GM13976 (cell line): ENCODE measurements around the gene KLC3.

Source experiments
- DNase-seq: peaks from one replicate; pipeline ENCODE4 v3.0.0; 2012; ENCODE audit warnings: low spot score
- in situ Hi-C: fragments of 300-500 bp; cut with MboI; formaldehyde crosslinking; loops from one replicate; pipeline ENCODE4 v1.12.0; 2022; ENCODE audit warnings: low sequenced_read_pairs, mixed read lengths, inconsistent platforms; ENCODE audit not compliant: unreplicated experiment
- TF ChIP-seq, protein P1 (sequence below): IDR thresholded peaks from 2 replicates; pipeline ENCODE4 v1.5.1; 2012; ENCODE audit warnings: borderline replicate concordance, mild to moderate bottlenecking; ENCODE audit not compliant: insufficient read depth; ENCODE audit errors: extremely low read depth, missing control alignments, control extremely low read depth

Gene KLC3

DNA sequence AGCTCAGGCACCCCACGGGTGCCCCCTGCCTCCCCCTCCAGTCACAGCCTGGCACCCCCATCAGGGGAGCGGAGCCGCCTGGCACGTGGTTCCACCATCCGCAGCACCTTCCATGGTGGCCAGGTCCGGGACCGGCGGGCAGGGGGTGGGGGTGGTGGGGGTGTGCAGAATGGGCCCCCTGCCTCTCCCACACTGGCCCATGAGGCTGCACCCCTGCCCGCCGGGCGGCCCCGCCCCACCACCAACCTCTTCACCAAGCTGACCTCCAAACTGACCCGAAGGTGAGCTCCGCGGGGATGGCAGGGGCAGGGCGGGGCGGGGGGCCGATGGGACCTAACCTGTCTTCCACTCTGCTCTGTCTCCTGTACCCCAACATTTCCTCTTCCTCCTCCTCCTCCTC, 42.9 kb upstream of the KLC3 start:
- no peak for DNase-seq
- TF ChIP-seq, protein P1, sequence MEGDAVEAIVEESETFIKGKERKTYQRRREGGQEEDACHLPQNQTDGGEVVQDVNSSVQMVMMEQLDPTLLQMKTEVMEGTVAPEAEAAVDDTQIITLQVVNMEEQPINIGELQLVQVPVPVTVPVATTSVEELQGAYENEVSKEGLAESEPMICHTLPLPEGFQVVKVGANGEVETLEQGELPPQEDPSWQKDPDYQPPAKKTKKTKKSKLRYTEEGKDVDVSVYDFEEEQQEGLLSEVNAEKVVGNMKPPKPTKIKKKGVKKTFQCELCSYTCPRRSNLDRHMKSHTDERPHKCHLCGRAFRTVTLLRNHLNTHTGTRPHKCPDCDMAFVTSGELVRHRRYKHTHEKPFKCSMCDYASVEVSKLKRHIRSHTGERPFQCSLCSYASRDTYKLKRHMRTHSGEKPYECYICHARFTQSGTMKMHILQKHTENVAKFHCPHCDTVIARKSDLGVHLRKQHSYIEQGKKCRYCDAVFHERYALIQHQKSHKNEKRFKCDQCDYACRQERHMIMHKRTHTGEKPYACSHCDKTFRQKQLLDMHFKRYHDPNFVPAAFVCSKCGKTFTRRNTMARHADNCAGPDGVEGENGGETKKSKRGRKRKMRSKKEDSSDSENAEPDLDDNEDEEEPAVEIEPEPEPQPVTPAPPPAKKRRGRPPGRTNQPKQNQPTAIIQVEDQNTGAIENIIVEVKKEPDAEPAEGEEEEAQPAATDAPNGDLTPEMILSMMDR = no peak
- in situ Hi-C loops = no loop called here

DNA sequence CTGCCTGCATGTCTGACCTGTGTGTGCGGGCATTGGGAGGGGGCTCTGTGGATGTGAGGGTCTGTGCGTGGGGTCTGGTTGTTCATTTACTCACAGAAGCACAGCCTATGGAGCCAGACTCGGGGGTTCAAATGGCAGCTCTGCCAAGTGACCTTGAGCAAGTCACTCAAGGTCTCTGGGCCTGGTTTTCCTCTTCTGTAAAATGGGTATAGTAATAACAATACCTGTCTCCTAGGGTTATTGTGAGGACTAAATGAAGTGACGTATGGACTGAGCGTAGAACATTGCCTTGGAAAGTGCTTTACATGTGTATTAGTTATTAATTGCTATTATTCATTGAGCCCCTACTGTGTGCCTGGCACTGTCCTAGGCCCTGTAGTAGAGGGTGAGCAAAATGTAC, 42.3 kb upstream of the KLC3 start:
- no peak for DNase-seq
- in situ Hi-C loops = no loop called here
- TF ChIP-seq, protein P1 = no peak

DNA sequence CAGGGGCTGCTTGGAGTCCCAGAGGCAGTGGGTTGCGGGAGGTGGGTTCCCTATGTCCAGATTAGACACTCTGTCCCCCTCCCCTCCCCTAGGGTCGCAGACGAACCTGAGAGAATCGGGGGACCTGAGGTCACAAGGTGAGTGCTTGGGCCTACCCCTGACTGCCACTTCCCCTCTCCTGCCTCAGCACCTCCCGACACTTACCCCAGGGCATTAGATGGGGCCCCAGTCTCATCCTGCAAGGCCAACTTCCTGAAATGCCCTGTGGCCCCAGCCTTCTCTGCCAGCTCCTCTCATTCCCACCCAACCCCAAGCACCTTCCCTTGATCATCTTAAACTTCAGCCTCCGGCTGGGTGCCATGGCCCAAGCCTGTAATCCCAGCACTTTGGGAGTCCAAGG, 40.8 kb upstream of the KLC3 start:
- no peak for DNase-seq
- in situ Hi-C loops = no loop called here
- TF ChIP-seq, protein P1 = no peak

DNA sequence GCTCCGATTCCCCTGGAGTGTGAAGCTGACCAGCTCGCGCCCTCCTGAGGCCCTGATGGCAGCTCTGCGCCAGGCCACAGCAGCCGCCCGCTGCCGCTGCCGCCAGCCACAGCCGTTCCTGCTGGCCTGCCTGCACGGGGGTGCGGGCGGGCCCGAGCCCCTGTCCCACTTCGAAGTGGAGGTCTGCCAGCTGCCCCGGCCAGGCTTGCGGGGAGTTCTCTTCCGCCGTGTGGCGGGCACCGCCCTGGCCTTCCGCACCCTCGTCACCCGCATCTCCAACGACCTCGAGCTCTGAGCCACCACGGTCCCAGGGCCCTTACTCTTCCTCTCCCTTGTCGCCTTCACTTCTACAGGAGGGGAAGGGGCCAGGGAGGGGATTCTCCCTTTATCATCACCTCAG, 38.1 kb upstream of the KLC3 start:
- in situ Hi-C loops = no loop called here
- no peak for DNase-seq

DNA sequence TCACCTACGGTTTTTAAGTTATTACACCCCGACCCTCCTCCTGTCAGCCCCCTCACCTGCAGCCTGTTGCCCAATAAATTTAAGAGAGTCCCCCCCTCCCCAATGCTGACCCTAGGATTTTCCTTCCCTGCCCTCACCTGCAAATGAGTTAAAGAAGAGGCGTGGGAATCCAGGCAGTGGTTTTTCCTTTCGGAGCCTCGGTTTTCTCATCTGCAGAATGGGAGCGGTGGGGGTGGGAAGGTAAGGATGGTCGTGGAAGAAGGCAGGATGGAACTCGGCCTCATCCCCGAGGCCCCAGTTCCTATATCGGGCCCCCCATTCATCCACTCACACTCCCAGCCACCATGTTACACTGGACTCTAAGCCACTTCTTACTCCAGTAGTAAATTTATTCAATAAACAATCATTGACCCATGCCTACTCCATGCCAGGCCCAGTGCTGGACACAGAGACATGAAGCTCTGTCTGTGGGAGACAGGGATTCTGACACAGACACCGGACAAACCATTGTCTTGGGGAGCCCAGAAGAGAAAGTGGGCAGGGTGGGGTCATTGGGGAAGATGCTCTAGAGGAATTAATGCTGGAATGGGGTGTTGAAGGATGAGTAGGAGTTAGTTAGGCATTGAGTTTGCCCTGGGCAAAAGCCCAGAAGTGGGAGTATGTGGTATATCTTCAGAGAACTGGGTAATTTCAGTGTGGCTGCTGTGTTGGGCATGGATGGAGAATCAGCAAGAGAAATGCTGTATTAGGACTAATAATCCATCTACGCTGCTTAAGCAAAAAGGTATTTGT, 37.1 kb upstream of the KLC3 start:
- no peak for DNase-seq
- in situ Hi-C loops = no loop called here
- TF ChIP-seq, protein P1 = no peak

More for the DNA sequence above, 38.1 kb upstream of the KLC3 start:
- TF ChIP-seq, protein P1 = no peak

DNA sequence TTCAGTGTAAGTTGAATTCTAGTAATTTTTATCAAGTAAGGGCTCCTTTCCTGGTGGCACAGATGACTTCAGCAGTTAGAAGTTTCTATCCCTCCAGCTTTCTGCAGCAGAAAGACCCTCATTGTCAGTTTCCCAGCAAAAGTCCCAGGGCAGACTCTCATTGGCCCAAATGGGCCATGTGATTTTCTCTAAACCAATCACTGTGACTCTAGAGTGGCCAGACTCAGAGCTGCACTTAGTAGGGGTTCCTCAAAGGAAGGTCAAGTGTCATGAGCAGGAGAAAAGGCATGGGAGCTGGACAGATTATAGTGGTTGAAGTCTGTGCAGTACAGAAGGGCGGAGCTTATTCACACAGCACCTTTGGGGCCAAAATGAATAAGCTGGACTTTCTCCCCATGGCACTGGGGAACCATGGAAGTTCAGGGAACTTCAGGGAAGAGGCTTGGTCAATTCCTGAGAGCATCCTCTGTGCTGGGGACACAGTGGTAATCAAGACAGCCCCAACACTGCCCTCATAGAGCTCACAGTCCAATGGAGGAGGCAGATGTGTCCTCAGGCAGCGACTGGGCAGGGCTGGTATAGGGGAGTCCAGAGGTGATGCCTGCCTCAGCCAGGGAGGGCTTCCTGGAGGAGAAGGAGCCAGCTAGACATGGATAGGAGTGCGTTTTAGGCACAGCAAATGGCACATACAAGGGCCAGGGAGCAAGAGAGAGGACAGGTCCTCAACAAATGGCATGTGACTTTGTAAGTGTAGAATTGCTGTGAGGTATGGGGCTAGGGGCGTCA, 36.2 kb upstream of the KLC3 start:
- TF ChIP-seq, protein P1 = no peak
- DNase-seq = no peak
- in situ Hi-C loops = no loop called here
